Vagina (tissue), 2 donors: ENCODE measurements around the gene PIP4K2A. TPM values are rescaled to one million over a fixed set of nuclear protein-coding genes. Genes with fewer than 3 reads are reported as not detected.

Source experiments
- DNase-seq, 2 donors: peaks; one replicate each; pipeline ENCODE4 v3.0.0-alpha.2; 2017; ENCODE audit errors: extremely low spot score in 2 of 2
- H3K27ac ChIP-seq: fragments of 200-600 bp; sonication (generic); one replicate; pipeline ENCODE4 v1.5.1; 2019
- H3K27me3 ChIP-seq: fragments of 200-600 bp; sonication (generic); one replicate; pipeline ENCODE4 v1.5.1; 2019
- H3K36me3 ChIP-seq, 2 donors: fragments of 200-600 bp; sonication (generic); one replicate each; pipeline ENCODE4 v1.5.1; 2017 to 2019
- H3K4me1 ChIP-seq: fragments of 200-600 bp; sonication (generic); one replicate; pipeline ENCODE4 v1.5.1; 2019
- H3K4me3 ChIP-seq, 2 donors: fragments of 200-600 bp; sonication (generic); 1 replicate in 1 of 2; 2 replicates in 1 of 2; pipeline ENCODE4 v1.5.1; 2016 to 2019
- H3K9me3 ChIP-seq: fragments of 200-600 bp; sonication (generic); one replicate; pipeline ENCODE4 v1.5.1; 2019
- CTCF ChIP-seq, 3 experiments: fragments of 450-650 bp in 2 of 3; fragments of 200-600 bp in 1 of 3; sonication (generic) in 1 of 3; IDR thresholded peaks; one replicate each; pipeline ENCODE4 v1.5.1; 2017 to 2019; ENCODE audit warnings: antibody characterized with exemption in 3 of 3, mild to moderate bottlenecking in 2 of 3, moderate library complexity in 2 of 3
- POLR2A ChIP-seq, 2 donors: fragments of 450-650 bp; IDR thresholded peaks; one replicate each; pipeline ENCODE4 v1.6.1; 2017; ENCODE audit warnings: antibody characterized with exemption in 2 of 2, mild to moderate bottlenecking in 2 of 2, moderate library complexity in 2 of 2
- POLR2AphosphoS5 ChIP-seq, 2 donors: sonication (generic); formaldehyde crosslinking; IDR thresholded peaks; one replicate each; pipeline ENCODE4 v1.9.0; 2017; ENCODE audit warnings: antibody characterized with exemption in 2 of 2, mild to moderate bottlenecking in 2 of 2, low read depth in 1 of 2; ENCODE audit not compliant: insufficient read depth in 1 of 2
- intact Hi-C: fragments of 100-400 bp; cut with DNase I; formaldehyde crosslinking; loops from one replicate; pipeline ENCODE4 v1.15.1; 2023
- total RNA-seq: library from RNA; depleted of rRNA; stranded (reverse); fragments of >200 nt; gene quantifications from one replicate; pipeline ENCODE4 v1.2.3, GENCODE V29; 2016

The PIP4K2A gene
- total RNA-seq, 1 donor from 2014 or later, result 20.6 TPM

DNA sequence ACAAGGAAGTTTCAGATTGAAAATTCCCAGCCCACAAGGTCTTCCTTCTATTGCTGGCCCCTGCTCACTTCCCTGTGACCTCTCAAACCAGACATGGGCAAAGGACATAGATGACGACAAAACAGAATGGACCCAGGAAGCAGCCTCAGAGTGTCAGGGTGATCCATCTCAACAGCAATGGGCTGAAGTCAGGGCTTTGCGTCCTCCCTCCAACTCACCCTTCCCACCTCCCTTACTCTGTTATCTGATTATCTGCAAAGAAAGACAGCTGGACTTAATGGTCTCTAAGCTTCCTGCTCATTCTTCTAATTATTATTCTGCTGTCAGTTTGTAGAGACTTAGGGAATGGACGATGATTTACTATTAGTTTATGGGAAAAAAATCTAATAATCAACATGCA is 115.9 kb downstream of the PIP4K2A start:
- no peak for DNase-seq
- TF ChIP-seq POLR2A (IDR thresholded peaks at IDR 0.05) (no peak), POLR2AphosphoS5 (IDR thresholded peaks at IDR 0.05; ENCODE audit: insufficient read depth in 1 of 2, low read depth in 1 of 2) (no peak)
- Histone ChIP-seq H3K4me1 (peaks cover 17% of the 10 kb centered on the region), H3K36me3 (no peaks in the 10 kb centered on the region), H3K27ac (no peak overlapping the region), H3K4me3 (no peak overlapping the region), H3K9me3 (no peaks in the 10 kb centered on the region), H3K27me3 (no peaks in the 10 kb centered on the region)
- intact Hi-C loops, result no loop called here

DNA sequence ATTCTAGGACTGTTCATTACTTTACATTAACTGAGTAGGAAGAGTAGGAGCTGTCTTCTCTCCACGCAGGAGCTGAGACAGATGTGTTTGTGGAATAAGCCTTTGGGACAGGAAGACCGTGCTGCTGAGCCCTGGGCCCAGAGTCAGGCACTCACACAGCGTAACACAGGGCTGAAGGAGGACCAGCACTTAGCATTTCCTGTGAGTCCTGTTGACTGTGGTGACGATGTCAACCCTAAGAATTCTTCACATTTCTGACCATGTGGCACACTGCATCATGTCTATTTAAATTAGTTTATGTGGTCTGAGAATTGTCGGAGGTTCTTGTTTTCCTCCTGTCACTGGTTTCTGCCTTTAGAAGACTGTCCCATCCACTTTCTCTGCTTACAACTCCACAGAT is 117.2 kb downstream of the PIP4K2A start:
- H3K4me1 ChIP-seq, result peaks cover 17% of the 10 kb centered on the region
- no peaks in the 10 kb centered on the region for H3K9me3 ChIP-seq
- DNase-seq, result no peak
- no peaks in the 10 kb centered on the region for H3K36me3 ChIP-seq
- H3K27me3 ChIP-seq, result no peaks in the 10 kb centered on the region
- H3K4me3 ChIP-seq, result no peak overlapping the region
- intact Hi-C loops, result no loop called here
- TF ChIP-seq POLR2AphosphoS5 (IDR thresholded peaks at IDR 0.05; ENCODE audit: insufficient read depth in 1 of 2, low read depth in 1 of 2) (no peak), POLR2A (IDR thresholded peaks at IDR 0.05) (no peak), CTCF (IDR thresholded peaks at IDR 0.05) (no peak)
- H3K27ac ChIP-seq, result no peak overlapping the region

GRCh38 chr10:22593636-22594198 is 120.7 kb downstream of the PIP4K2A start:
- peaks cover 4% of the 10 kb centered on the region for H3K4me1 ChIP-seq
- peaks cover 0 to 12% of the 10 kb centered on the region in 2 donors for H3K36me3 ChIP-seq
- no peaks in the 10 kb centered on the region for H3K9me3 ChIP-seq
- no peak for TF ChIP-seq POLR2A (IDR thresholded peaks at IDR 0.05)
- no peak for TF ChIP-seq POLR2AphosphoS5 (IDR thresholded peaks at IDR 0.05; ENCODE audit: insufficient read depth in 1 of 2, low read depth in 1 of 2)
- no peak for TF ChIP-seq CTCF (IDR thresholded peaks at IDR 0.05)
- no peak overlapping the region for H3K4me3 ChIP-seq
- no peak for DNase-seq
- no peak overlapping the region for H3K27ac ChIP-seq
- intact Hi-C loops, result no loop called here
- H3K27me3 ChIP-seq, result no peaks in the 10 kb centered on the region

- Histone ChIP-seq H3K27ac (no peak overlapping the region), H3K27me3 (no peaks in the 10 kb centered on the region), H3K4me1 (no peaks in the 10 kb centered on the region), H3K9me3 (no peaks in the 10 kb centered on the region), H3K36me3 (peaks cover 0 to 12% of the 10 kb centered on the region in 2 donors), H3K4me3 (no peak overlapping the region)
- intact Hi-C loops, result no loop called here
- TF ChIP-seq CTCF (IDR thresholded peaks at IDR 0.05) (no peak), POLR2A (IDR thresholded peaks at IDR 0.05) (no peak), POLR2AphosphoS5 (IDR thresholded peaks at IDR 0.05; ENCODE audit: insufficient read depth in 1 of 2, low read depth in 1 of 2) (no peak)
- DNase-seq, result no peak
Measured at GRCh38 chr10:22593026-22593425, 121.4 kb downstream of the PIP4K2A start.

GRCh38 chr10:22589851-22590514 is 124.4 kb downstream of the PIP4K2A start:
- DNase-seq, result no peak
- no peaks in the 10 kb centered on the region for H3K27me3 ChIP-seq
- intact Hi-C loops, result no loop called here
- TF ChIP-seq CTCF (IDR thresholded peaks at IDR 0.05), result no peak
- no peak for TF ChIP-seq POLR2AphosphoS5 (IDR thresholded peaks at IDR 0.05; ENCODE audit: insufficient read depth in 1 of 2, low read depth in 1 of 2)
- no peak for TF ChIP-seq POLR2A (IDR thresholded peaks at IDR 0.05)
- H3K9me3 ChIP-seq, result no peaks in the 10 kb centered on the region
- H3K36me3 ChIP-seq, result peaks cover 0 to 12% of the 10 kb centered on the region in 2 donors
- H3K4me1 ChIP-seq, result no peaks in the 10 kb centered on the region
- H3K4me3 ChIP-seq, result no peak overlapping the region
- H3K27ac ChIP-seq, result no peak overlapping the region
